SU-DHL-6 (cell line): ENCODE measurements around the gene LMOD2.

ENCODE experiments used
- CTCF ChIP-seq: fragments of 200-600 bp; sonication (generic); IDR thresholded peaks from one replicate; pipeline ENCODE4 v1.5.1; 2017; ENCODE audit warnings: antibody characterized with exemption, mild to moderate bottlenecking, low read length, moderate library complexity; ENCODE audit not compliant: insufficient read depth, poor library complexity, severe bottlenecking
- EZH2phosphoT487 ChIP-seq: fragments of 200-600 bp; sonication (generic), shearing (Covaris generic); conservative IDR thresholded peaks from 2 replicates; pipeline ENCODE4 v1.6.1; 2018; ENCODE audit warnings: mild to moderate bottlenecking, antibody characterized with exemption, low read length, moderate library complexity, mixed read lengths

GRCh38 chr7:123712619-123713018 is 57.0 kb downstream of the LMOD2 start:
- TF ChIP-seq CTCF (no peak), EZH2phosphoT487 (no peak)
